B cell (primary cell): Measurements from ENCODE around the gene PORCN. TPM values are rescaled to one million over a fixed set of nuclear protein-coding genes. Genes with fewer than 3 reads are reported as not detected.

ENCODE experiments used
- ATAC-seq: fragments of 200-7000 bp; cut with Tn5 transposase; one replicate; pipeline ENCODE4 v1.10.0; 2021; ENCODE audit warnings: low read depth, mild to moderate bottlenecking, moderate number of reproducible peaks, moderate library complexity
- CTCF ChIA-PET: fragments of 350-600 bp; sonication (Branson Sonifier 250); formaldehyde crosslinking; loops from one replicate; lab custom pipeline; 2021; ENCODE audit warnings: antibody characterized with exemption, inconsistent platforms; lab: Charles Lee
- POLR2A ChIA-PET: fragments of 350-600 bp; sonication (Branson Sonifier 250); formaldehyde crosslinking; loops from one replicate; lab custom pipeline; 2021; ENCODE audit warnings: antibody characterized with exemption; lab: Charles Lee
- DNase-seq: peaks from one replicate; pipeline ENCODE4 v3.0.0; 2013
- H2AFZ ChIP-seq: 2 replicates; pipeline ENCODE4 v1.6.1; 2012; ENCODE audit warnings: mild to moderate bottlenecking, low read depth, low read length; ENCODE audit not compliant: insufficient read depth, poor library complexity, severe bottlenecking
- H3K27ac ChIP-seq, 2 donors: 1 replicate in 1 of 2; 2 replicates in 1 of 2; pipeline ENCODE4 v1.5.1; 2012 to 2013; ENCODE audit warnings: low read length in 2 of 2, mild to moderate bottlenecking in 2 of 2, moderate library complexity in 1 of 2
- H3K27me3 ChIP-seq, 4 experiments: fragments of 200-600 bp in 1 of 4; sonication (generic) in 1 of 4; replicated peaks in 1 of 4; 1 replicate in 2 of 4; 2 replicates in 2 of 4; pipeline versions ENCODE4 v1.6.1 to v1.7.0; 2013 to 2016; ENCODE audit warnings: low read length in 3 of 4, mild to moderate bottlenecking in 2 of 4, mixed read lengths in 1 of 4, moderate library complexity in 1 of 4; ENCODE audit not compliant: insufficient read depth in 4 of 4, control insufficient read depth in 3 of 4; ENCODE audit errors: control extremely low read depth in 1 of 4
- H3K36me3 ChIP-seq, 2 experiments: replicated peaks in 1 of 2; 1 replicate in 1 of 2; 2 replicates in 1 of 2; pipeline versions ENCODE4 v1.6.1 to v1.7.1; 2013; ENCODE audit warnings: low read length in 1 of 2; ENCODE audit not compliant: insufficient read depth in 2 of 2, control insufficient read depth in 1 of 2; ENCODE audit errors: control extremely low read depth in 1 of 2, extremely low read depth in 1 of 2
- H3K4me1 ChIP-seq, 2 donors: fragments of 200-600 bp in 1 of 2; sonication (generic) in 1 of 2; 1 replicate in 1 of 2; 2 replicates in 1 of 2; pipeline versions ENCODE4 v1.5.1 to v1.6.1; 2013 to 2017; ENCODE audit warnings: low read length in 2 of 2; ENCODE audit not compliant: control insufficient read depth in 2 of 2, insufficient read depth in 2 of 2
- H3K4me2 ChIP-seq: replicated peaks from 2 replicates; pipeline ENCODE3; 2012; ENCODE audit warnings: mild to moderate bottlenecking, low read depth, low read length; ENCODE audit not compliant: poor library complexity, severe bottlenecking
- H3K4me3 ChIP-seq, 5 experiments: fragments of 200-600 bp in 1 of 5; sonication (generic) in 1 of 5; 1 replicate in 3 of 5; 2 replicates in 2 of 5; pipeline versions ENCODE4 v1.5.1 to v1.7.0; 2011 to 2016; ENCODE audit warnings: low read length in 4 of 5, mild to moderate bottlenecking in 4 of 5, low read depth in 2 of 5, control low read depth in 1 of 5, moderate library complexity in 1 of 5; ENCODE audit not compliant: insufficient read depth in 1 of 5; ENCODE audit errors: control extremely low read depth in 1 of 5, extremely low read depth in 1 of 5
- H3K79me2 ChIP-seq: fragments of 200-600 bp; sonication (generic); one replicate; pipeline ENCODE4 v1.6.0; 2016; ENCODE audit warnings: low read length; ENCODE audit not compliant: control insufficient read depth, insufficient read depth
- H3K9ac ChIP-seq: fragments of 200-600 bp; sonication (generic); 2 replicates; pipeline ENCODE4 v1.6.1; 2017; ENCODE audit warnings: mild to moderate bottlenecking, low read length, moderate library complexity
- H3K9me3 ChIP-seq, 3 donors: one replicate each; pipeline versions ENCODE4 v1.6.1 to v1.7.1; 2013; ENCODE audit warnings: low read length in 2 of 3; ENCODE audit not compliant: control insufficient read depth in 2 of 3, insufficient read depth in 1 of 3; ENCODE audit errors: control extremely low read depth in 1 of 3
- H4K20me1 ChIP-seq: 2 replicates; pipeline ENCODE4 v1.6.0; 2012; ENCODE audit warnings: mild to moderate bottlenecking, low read length; ENCODE audit not compliant: insufficient read depth, control insufficient read depth, poor library complexity, severe bottlenecking
- H3K27ac Mint-ChIP-seq: one replicate; pipeline ENCODE4 v1.8.0; 2021; ENCODE audit warnings: mixed read lengths
- H3K27me3 Mint-ChIP-seq: one replicate; pipeline ENCODE4 v1.8.0; 2021; ENCODE audit warnings: mixed read lengths
- H3K4me1 Mint-ChIP-seq: one replicate; pipeline ENCODE4 v1.8.0; 2021; ENCODE audit warnings: mixed read lengths
- H3K4me3 Mint-ChIP-seq: one replicate; pipeline ENCODE4 v1.8.0; 2021; ENCODE audit warnings: mixed read lengths
- H3K9me3 Mint-ChIP-seq: one replicate; pipeline ENCODE4 v1.8.0; 2022; ENCODE audit warnings: mixed read lengths; ENCODE audit not compliant: insufficient read depth
- CTCF ChIP-seq: fragments of 200-600 bp; IDR thresholded peaks from one replicate; pipeline ENCODE4 v1.8.0; 2022; ENCODE audit warnings: antibody characterized with exemption, mild to moderate bottlenecking
- EZH2 ChIP-seq: IDR thresholded peaks from 2 replicates; pipeline ENCODE4 v1.6.1; 2012; ENCODE audit warnings: borderline replicate concordance, low read depth, mild to moderate bottlenecking, moderate library complexity, low read length; ENCODE audit not compliant: insufficient read depth, poor library complexity, severe bottlenecking
- WGBS: methylation state at CpG from one replicate; pipeline ENCODE4 v1.1.5; 2013; ENCODE audit warnings: missing lambda C conversion rate; ENCODE audit not compliant: insufficient coverage; 5-methylcytosine and 5-hydroxymethylcytosine counted together
- intact Hi-C: fragments of 100-400 bp; cut with micrococcal nuclease; formaldehyde crosslinking; loops from one replicate; pipeline ENCODE4 v1.10.0; 2022
- polyA plus RNA-seq: library from polyadenylated mRNA; depleted of rRNA; stranded (reverse); fragments of >200 nt; gene quantifications from 2 replicates; pipeline ENCODE4 v1.2.3, GENCODE V29; 2012
- total RNA-seq, 2 donors: library from RNA; stranded (reverse); fragments of 120-200 nt in 1 of 2; gene quantifications; 1 replicate in 1 of 2; 2 replicates in 1 of 2; pipeline versions ENCODE4 v1.2.3 to v1.2.4, GENCODE V29; 2013 to 2022

Gene PORCN
- total and polyA plus RNA-seq, 2 donors (not counting 1 experiment from before 2014, with no cell fraction given), result 12.8 to 18.5 TPM

- intact Hi-C loops, result no loop called here
- peaks cover 27% of the 10 kb centered on the region for H3K4me1 Mint-ChIP-seq
- no CpG with 5 or more reads among the region's 8 CpGs for WGBS
- Histone ChIP-seq H4K20me1 (no peaks in the 10 kb centered on the region), H3K79me2 (peaks cover 11% of the 10 kb centered on the region), H3K4me2 (no peak overlapping the region), H3K27me3 (no peaks in the 10 kb centered on the region), H3K36me3 (no peaks in the 10 kb centered on the region), H3K4me3 (no peak overlapping the region), H3K9me3 (no peaks in the 10 kb centered on the region), H3K27ac (no peak overlapping the region), H2AFZ (no peak overlapping the region), H3K4me1 (peaks cover 3 to 18% of the 10 kb centered on the region in 2 donors), H3K9ac (no peak overlapping the region)
- POLR2A ChIA-PET, result interaction anchor here (1.1 kb wide), 1 partner anchor 480 kb away, joined by 3 read pairs; no protein-coding TSS in a partner anchor
- DNase-seq (no peak), ATAC-seq (no peak)
- no peak for TF ChIP-seq CTCF
- no peak for TF ChIP-seq EZH2
- CTCF ChIA-PET, result no interaction called here
- H3K9me3 Mint-ChIP-seq, result no peaks in the 10 kb centered on the region
- no peaks in the 10 kb centered on the region for H3K27me3 Mint-ChIP-seq
- H3K27ac Mint-ChIP-seq, result no peak overlapping the region
- H3K4me3 Mint-ChIP-seq, result peak overlapping the region; percentile 32
These were observed 37.3 kb upstream of the PORCN start for GRCh38 chrX:48471504-48471903.

GRCh38 chrX:48472225-48472624, 36.6 kb upstream of the PORCN start:
- ATAC-seq (no peak), DNase-seq (no peak)
- H3K4me1 Mint-ChIP-seq, result peaks cover 34% of the 10 kb centered on the region
- no peaks in the 10 kb centered on the region for H3K36me3 ChIP-seq
- H3K9ac ChIP-seq, result no peak overlapping the region
- no peaks in the 10 kb centered on the region for H3K27me3 Mint-ChIP-seq
- no peak overlapping the region for H3K4me2 ChIP-seq
- WGBS, result 97% methylated on average over 5 of the region's 9 CpGs
- H3K4me3 ChIP-seq, result no peak overlapping the region
- no peak for TF ChIP-seq CTCF
- TF ChIP-seq EZH2, result no peak
- intact Hi-C loops, result no loop called here
- no peak overlapping the region for H3K27ac Mint-ChIP-seq
- H3K79me2 ChIP-seq, result peaks cover 13% of the 10 kb centered on the region
- no peaks in the 10 kb centered on the region for H3K9me3 Mint-ChIP-seq
- no peak overlapping the region for H3K27ac ChIP-seq
- ChIA-PET CTCF (interaction anchor here (0.7 kb wide), 1 partner anchor 640 kb away, joined by 3 read pairs; no protein-coding TSS in a partner anchor), POLR2A (interaction anchor here (1.1 kb wide), 1 partner anchor 479 kb away, joined by 3 read pairs; no protein-coding TSS in a partner anchor)
- no peak overlapping the region for H2AFZ ChIP-seq
- no peaks in the 10 kb centered on the region for H3K27me3 ChIP-seq
- no peak overlapping the region for H3K4me3 Mint-ChIP-seq
- H3K4me1 ChIP-seq, result peaks cover 7 to 26% of the 10 kb centered on the region in 2 donors
- H3K9me3 ChIP-seq, result no peaks in the 10 kb centered on the region
- H4K20me1 ChIP-seq, result no peaks in the 10 kb centered on the region
